GM21526 (cell line): ENCODE data around the gene CABYR.

Source experiments
- ATAC-seq: cut with Tn5 transposase; IDR thresholded peaks from one replicate; pipeline ENCODE4 v1.9.1; 2021; ENCODE audit warnings: moderate library complexity; ENCODE audit not compliant: unreplicated experiment, low FRiP score

The CABYR gene

GRCh38 chr18:24138789-24139616 is at the start of gene CABYR:
Gene CABYR, plus strand, starts transcription at chr18:24139062. Its CDS starts 4,053 bp downstream, at chr18:24143115.
- ATAC-seq = peak; percentile 90

GRCh38 chr18:24089076-24089475 is 49.8 kb upstream of the CABYR start:
- no peak for ATAC-seq

- ATAC-seq = no peak
Observed at GRCh38 chr18:24089515-24090337, 49.1 kb upstream of the CABYR start.

GRCh38 chr18:24090876-24091275 is 48.0 kb upstream of the CABYR start:
- no peak for ATAC-seq

- ATAC-seq = no peak
Observed at GRCh38 chr18:24094561-24094960, 44.3 kb upstream of the CABYR start.

- no peak for ATAC-seq
Observed at GRCh38 chr18:24095976-24096375, 42.9 kb upstream of the CABYR start.

- ATAC-seq = no peak
Observed at GRCh38 chr18:24103320-24104021, 35.4 kb upstream of the CABYR start.

- no peak for ATAC-seq
Observed at GRCh38 chr18:24104486-24104885, 34.4 kb upstream of the CABYR start.

- no peak for ATAC-seq
Observed at GRCh38 chr18:24108641-24109040, 30.2 kb upstream of the CABYR start.

- no peak for ATAC-seq
Observed at GRCh38 chr18:24111936-24112335, 26.9 kb upstream of the CABYR start.

- ATAC-seq = no peak
Observed at GRCh38 chr18:24112464-24112863, 26.4 kb upstream of the CABYR start.

- ATAC-seq = no peak
Observed at GRCh38 chr18:24112874-24113615, 25.8 kb upstream of the CABYR start.

GRCh38 chr18:24114924-24115549 is 23.8 kb upstream of the CABYR start:
- ATAC-seq = no peak

GRCh38 chr18:24115628-24116027 is 23.2 kb upstream of the CABYR start:
- ATAC-seq = no peak

GRCh38 chr18:24118750-24119577 is 19.9 kb upstream of the CABYR start:
- peak; percentile 81 for ATAC-seq

- ATAC-seq = no peak
Observed at GRCh38 chr18:24120676-24121075, 18.2 kb upstream of the CABYR start.

- ATAC-seq = no peak
Observed at GRCh38 chr18:24121625-24122024, 17.2 kb upstream of the CABYR start.

GRCh38 chr18:24126155-24126961 is 12.5 kb upstream of the CABYR start:
- no peak for ATAC-seq
